HG03280 (cell line): ENCODE results near the gene SPSB1.

ENCODE experiments used
- ATAC-seq: cut with Tn5 transposase; IDR thresholded peaks from one replicate; pipeline ENCODE4 v1.9.1; 2021; ENCODE audit warnings: mild to moderate bottlenecking, moderate library complexity; ENCODE audit not compliant: unreplicated experiment

SPSB1 gene

GRCh38 chr1:9361630-9362260, 69.1 kb downstream of the SPSB1 start:
- no peak for ATAC-seq

GRCh38 chr1:9362488-9362887, 69.8 kb downstream of the SPSB1 start:
- ATAC-seq, result no peak

GRCh38 chr1:9363061-9363471, 70.4 kb downstream of the SPSB1 start:
- ATAC-seq, result no peak

- no peak for ATAC-seq
These were observed 73.6 kb downstream of the SPSB1 start for GRCh38 chr1:9366298-9366697.

- ATAC-seq, result no peak
These were observed 74.5 kb downstream of the SPSB1 start for GRCh38 chr1:9366943-9367780.

GRCh38 chr1:9367806-9368205, 75.1 kb downstream of the SPSB1 start:
- no peak for ATAC-seq

- ATAC-seq, result no peak
These were observed 75.7 kb downstream of the SPSB1 start for GRCh38 chr1:9368356-9368755.

- no peak for ATAC-seq
These were observed 77.5 kb downstream of the SPSB1 start for GRCh38 chr1:9369964-9370788.

- no peak for ATAC-seq
These were observed 78.8 kb downstream of the SPSB1 start for GRCh38 chr1:9371391-9371935.

- no peak for ATAC-seq
These were observed 79.3 kb downstream of the SPSB1 start for GRCh38 chr1:9371951-9372350.

GRCh38 chr1:9373619-9374018, 80.9 kb downstream of the SPSB1 start:
- no peak for ATAC-seq

GRCh38 chr1:9374748-9375341, 82.2 kb downstream of the SPSB1 start:
- ATAC-seq, result no peak

- ATAC-seq, result no peak
These were observed 83.2 kb downstream of the SPSB1 start for GRCh38 chr1:9375912-9376311.

- no peak for ATAC-seq
These were observed 83.7 kb downstream of the SPSB1 start for GRCh38 chr1:9376430-9376829.

GRCh38 chr1:9376886-9377333, 84.2 kb downstream of the SPSB1 start:
- no peak for ATAC-seq

- no peak for ATAC-seq
These were observed 86.1 kb downstream of the SPSB1 start for GRCh38 chr1:9378801-9379200.

- no peak for ATAC-seq
These were observed 88.0 kb downstream of the SPSB1 start for GRCh38 chr1:9380711-9381110.

- ATAC-seq, result no peak
These were observed 90.2 kb downstream of the SPSB1 start for GRCh38 chr1:9382643-9383491.

GRCh38 chr1:9384128-9384527, 91.4 kb downstream of the SPSB1 start:
- no peak for ATAC-seq

- ATAC-seq, result no peak
These were observed 92.1 kb downstream of the SPSB1 start for GRCh38 chr1:9384751-9385245.
